ENCODE measurements around the gene EPHA8.

EPHA8 gene

GRCh38 chr1:22537441-22538139 lies 25.7 kb upstream of the EPHA8 start:
- no peak for DNase-seq

DNA sequence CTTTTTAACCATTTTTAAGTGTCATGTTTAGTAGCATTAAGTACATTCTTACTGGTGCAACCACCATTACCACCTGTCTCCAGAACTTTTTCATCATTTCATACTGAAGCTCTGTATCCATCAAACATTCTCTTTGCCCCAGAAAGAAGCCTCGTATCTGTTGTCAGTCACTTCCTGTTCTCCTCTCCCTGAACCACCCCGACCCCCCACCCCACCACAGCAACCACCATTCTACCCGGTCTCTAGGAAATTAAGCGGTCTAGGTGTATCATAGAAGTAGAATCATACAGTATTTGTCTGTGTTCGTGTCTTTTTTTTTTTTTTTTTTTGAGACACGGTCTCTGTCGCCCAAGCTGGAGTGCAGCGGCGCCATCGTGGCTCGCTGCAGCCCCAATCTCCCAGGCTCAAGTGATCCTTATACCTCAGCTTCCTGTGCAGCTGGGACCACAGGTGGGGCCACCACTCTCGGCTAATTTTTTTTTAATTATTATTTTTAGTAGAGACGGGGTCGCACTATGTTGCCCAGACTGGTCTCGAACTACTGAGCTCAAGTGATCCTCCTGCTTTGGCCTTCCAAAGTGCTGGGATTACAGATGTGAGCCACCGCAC lies 23.7 kb upstream of the EPHA8 start:
- no peak for DNase-seq

DNA sequence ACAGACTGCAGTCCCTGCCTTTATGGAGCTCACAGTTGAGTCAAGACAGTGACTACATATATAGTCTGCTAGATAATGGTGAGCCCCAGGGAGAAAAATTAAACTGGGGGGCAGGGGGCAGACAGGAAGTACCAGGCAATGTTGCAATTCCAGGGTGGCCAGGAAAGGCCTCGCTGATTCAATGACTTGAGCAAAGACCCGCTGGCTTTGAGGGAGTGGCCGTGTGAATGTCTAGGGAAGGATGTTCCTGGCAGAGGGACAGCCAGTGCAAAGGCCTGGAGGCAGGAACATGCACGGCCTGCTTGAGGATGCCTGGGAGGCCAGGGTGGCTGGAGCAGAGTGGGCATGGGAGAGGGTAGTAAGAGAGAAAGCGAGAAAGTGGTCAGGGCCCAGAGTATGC lies 23.0 kb upstream of the EPHA8 start:
- DNase-seq: no peak

- DNase-seq: no peak
These were observed 20.4 kb upstream of the EPHA8 start for GRCh38 chr1:22542886-22543285.

DNA sequence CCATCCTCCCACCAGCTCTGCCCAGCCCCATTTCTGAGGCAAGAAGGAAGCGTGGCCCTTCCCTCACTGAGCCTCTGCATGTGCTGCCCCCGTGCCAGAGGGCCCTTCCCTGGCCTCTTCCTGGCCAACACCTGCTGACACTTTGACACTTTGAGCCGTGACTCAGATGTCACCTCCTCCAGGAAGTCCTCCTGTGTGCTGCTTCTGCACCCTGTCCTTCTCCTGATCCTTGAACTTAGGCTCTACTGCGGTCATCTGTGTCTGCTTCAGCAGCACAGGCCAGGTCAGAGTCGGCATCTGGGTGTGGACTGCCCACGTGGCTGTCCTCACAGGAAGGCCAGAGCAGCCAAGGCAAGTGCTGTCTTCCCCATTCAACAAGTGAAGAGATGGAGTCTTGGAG lies 19.6 kb upstream of the EPHA8 start:
- no peak for DNase-seq

- DNase-seq: no peak
These were observed 18.7 kb upstream of the EPHA8 start for GRCh38 chr1:22544606-22545005.

DNA sequence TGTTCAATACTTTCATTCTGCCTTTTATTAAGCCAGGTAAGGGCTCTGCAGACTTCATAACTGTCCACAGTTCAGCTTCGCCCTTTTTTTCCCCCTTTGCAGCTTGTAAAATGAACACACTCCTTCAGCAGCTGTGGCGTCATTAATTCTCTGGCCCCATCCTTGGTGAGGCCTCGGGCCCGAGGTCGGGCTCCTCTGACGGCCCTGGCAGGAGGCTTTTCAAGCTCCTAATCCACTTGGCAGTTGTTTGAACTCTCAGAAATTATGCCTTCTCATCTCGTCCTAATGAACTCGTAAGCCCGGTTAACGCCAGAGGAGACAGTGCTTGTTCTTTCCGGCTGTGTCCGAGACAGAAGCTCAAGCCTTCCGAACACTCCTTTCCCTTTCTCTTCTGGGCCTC lies 18.1 kb upstream of the EPHA8 start:
- no peak for DNase-seq

DNA sequence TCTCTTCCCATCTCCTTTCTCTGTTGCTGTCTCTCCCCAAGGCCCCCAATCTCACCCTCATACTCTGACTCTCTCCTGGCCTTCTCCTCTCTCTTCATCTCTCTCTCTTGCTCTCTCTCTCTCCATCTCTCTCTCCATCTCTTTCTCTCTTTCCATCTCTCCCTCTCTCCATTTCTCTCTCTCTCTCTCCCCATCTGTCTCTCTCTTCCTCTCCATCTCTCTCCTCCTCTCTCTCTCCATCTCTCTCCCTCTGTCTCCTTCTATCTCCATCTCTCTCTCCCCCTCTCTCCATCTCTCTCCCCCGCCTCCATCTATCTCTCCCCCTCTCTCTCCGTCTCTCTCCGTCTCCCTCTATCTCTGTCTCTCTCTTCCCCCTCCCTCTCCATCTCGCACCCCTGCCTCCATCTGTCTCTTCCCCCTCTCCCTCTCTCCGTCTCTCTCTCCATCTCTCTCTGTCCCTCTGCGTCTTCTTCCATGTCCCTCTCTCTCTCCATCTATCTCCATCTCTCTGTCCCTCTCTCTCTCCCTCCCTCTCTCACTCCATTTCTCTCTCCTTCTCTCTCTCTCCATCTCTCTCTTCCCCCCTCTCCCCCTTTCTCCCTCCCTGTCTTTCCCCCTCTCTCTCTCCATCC lies 16.0 kb upstream of the EPHA8 start:
- no peak for DNase-seq

DNA sequence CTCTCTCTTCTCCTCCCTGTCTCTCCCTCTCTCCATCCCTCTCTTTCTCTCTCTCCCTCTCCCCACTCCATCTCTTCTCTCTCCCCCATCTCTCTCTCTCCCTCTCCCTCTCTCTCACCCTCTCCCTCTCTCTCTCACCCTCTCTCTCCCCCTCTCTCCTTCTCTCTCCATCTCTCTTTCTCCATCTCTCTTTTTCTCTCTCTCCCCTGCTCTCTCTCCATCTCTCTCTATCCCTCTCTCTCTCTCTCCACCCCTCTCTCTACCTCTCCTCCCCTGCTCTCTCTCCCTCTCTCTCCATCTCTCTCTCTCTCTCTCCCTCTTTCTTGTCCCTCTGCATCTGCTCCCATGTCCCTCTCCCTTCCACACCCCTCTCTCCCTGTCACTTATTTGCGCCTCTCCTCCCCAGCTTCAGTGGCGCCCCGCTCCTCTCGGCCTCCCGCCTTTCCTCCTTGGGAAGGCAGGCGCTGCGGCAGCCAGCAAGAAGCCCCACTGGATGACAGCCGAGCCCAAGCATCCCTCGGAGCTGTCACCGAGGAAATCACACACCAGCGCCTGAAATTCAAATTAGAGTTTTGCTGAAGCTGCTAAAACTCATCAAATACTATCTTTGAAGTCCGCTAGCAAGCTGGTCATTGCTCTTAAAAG lies 15.3 kb upstream of the EPHA8 start:
- DNase-seq: no peak

GRCh38 chr1:22550021-22550420 lies 13.3 kb upstream of the EPHA8 start:
- DNase-seq: no peak

DNA sequence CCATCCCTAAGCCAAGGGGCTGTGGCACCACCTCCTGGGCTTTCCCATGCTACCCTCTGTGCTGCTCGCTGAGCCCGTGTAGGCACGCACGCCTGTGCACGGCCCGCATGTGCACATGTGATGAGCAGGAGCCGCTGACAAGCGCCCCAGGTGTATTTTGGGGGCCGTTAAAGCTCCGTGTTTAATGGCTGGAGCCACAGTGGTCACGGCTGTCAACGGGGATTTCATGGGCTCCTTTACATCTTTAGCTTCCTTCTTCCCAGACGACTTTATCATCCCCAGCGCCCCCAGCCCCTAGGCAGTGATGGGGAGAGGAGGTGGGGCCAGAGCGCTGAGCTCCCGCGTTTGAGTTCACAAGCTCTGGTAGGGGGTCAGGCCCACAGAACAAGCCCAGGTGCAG lies 11.7 kb upstream of the EPHA8 start:
- DNase-seq: no peak

DNA sequence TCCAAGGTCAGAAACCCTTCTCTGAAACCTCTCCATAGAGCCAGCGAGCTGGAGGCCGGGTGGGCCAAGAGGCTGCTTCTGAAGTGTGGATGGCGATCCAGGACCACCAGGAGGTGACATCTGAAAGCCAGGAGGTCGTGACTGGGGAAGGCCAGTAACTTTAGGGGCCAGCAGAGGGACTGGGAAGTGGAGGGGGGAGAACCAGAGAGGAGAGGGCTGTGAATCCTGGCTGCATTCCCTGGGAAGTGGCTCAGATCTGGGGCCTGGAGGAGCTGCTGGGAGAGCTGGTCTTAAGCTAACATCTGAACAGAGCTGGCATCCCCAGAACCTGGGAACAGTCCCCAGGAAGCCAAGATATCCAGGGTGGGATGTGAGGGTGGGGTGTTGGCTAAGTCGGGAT lies 11.3 kb upstream of the EPHA8 start:
- no peak for DNase-seq

GRCh38 chr1:22553104-22553880 lies 10.0 kb upstream of the EPHA8 start:
- DNase-seq: no peak

GRCh38 chr1:22553991-22554522 lies 9.2 kb upstream of the EPHA8 start:
- no peak for DNase-seq

DNA sequence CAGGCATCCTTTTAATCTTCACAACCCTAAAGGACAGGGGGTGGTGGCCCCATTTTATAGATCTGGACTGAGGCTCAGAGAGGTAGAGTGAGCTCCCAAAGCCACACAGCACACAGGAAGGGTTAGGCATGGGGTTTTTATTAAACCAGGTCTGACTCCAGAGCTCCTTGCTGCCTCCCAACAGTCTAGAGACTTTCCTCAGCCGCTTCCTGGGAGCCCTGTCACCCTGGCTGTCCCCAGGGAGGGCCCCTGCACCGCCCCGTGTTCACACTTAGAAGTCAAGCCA lies 8.0 kb upstream of the EPHA8 start:
- DNase-seq: no peak

GRCh38 chr1:22556391-22557104 lies 6.7 kb upstream of the EPHA8 start:
- DNase-seq: no peak

GRCh38 chr1:22557341-22557950 lies 5.8 kb upstream of the EPHA8 start:
- DNase-seq: no peak

DNA sequence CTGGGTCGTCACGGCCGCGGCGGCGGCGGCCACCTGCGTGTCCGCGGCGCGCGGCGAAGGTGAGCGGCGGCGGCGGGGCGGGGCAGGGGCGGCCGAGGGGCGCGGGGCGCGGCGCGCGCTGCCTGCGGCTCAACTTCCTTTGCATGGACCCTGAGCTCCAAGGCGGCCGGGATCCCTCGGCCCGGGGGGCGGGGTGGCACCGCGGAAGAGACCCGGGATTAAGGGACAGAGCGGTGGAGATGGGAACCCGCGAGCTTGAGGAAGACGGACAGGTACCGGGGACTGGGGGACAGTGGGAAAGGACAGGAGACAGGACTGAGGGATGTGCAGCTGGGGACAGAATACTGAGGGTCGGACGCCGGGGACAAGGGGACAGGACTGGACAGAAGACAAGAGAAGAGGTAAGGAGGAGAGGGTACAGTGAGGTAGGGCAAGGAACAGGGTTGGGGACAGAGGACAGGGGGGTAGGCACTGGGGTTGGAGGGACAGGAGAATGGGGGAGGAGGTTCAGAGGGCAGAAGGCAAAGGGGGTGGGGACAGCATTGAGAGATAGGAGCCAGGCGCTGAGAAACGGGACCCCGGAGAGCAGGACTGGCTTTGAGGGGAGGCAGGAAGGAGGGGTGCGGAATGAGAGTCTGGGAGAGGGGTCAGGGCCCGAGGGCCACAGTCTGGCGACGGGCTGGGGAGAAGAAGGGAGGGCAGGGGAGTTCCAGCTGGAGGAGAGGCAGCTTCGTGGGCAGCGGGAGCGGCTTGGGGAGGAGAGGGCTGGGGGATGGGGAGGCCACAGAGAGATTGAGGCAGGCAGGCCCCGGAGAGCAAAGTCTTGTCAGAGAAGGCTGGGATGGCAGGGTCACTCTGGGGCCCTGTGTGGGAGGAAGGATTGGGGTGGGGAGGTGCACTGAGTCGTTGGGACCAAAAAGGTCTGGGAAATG lies 648 bp downstream of the EPHA8 start:
- no peak for DNase-seq

DNA sequence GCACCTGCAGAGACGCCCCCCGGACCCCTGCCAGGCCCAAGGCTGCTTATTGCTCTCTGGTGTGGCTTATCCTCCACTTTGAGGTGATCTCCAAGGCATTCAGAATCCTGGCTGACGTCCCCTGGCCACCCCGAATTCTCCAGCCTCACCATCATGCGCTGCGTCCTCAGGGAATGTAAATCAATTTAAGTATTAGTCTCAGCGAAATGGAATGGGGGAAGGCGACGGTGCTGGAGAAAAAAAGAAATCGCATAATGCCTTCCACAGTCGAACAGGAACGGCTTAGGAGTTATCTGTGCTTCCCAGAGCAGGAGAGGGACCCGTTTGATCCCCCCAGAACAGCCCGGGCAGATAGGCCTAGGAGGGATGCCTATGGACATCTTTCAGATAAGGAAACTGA lies 2.9 kb downstream of the EPHA8 start:
- DNase-seq: no peak

DNA sequence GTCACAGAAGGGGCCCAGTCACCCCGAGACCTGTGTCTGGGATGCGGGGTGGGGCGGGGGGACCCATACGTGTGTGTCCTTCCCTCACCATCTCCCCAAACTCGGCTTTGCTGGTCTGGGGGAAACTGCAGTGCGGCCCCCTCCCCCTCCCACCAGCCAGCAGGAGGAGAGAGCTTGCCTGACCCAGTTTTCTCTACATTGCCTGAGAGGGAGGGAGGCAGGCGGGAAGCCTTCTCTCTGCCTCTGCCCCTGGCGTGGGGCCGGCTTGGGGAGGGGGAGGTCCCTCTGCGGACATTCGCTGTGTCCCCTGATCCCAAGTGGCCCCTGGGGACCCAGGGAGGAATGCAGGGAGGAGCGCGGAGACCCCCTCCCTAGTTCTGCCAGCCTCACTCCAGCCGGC lies 3.9 kb downstream of the EPHA8 start:
- DNase-seq: no peak

DNA sequence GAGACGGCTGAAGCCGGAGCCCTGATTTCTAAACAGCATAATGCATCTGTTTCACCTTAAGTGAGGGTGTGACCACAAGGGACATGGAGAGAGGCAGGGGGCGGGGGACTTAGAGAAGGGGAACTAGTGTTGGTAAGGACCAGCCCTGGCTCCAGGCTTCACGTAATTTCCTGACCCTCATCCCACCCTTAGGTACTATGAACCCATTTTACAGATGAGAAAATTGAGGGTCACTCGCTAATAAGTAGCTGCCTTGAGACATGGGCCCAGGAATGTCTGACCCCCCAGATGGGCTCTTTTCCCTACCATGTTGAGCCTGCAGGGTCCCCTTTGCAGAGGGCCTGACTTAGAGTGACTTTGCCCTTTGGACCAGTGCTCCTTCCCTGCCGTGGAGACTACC lies 4.7 kb downstream of the EPHA8 start:
- no peak for DNase-seq
